OCI-LY7 (cell line): Measurements from ENCODE around the gene RCBTB2. TPM values are rescaled to one million over a fixed set of nuclear protein-coding genes. Genes with fewer than 3 reads are reported as not detected.
A peak's percentile ranks its signal among the peaks of the same experiment; 100 is the strongest.

Experiments
- BruUV-seq: library from RNA; stranded (reverse); fragments of 400-500 nt; replicated peaks from 2 replicates; lab custom pipeline; 2021; lab: Mats Ljungman, UMichigan
- CTCF ChIA-PET: fragments of 300-600 bp; sonication (Branson Sonifier 250); formaldehyde crosslinking; loops from one replicate; lab custom pipeline; 2022; ENCODE audit warnings: antibody characterized with exemption; ENCODE audit not compliant: unreplicated experiment; lab: Charles Lee
- POLR2A ChIA-PET: fragments of 300-600 bp; sonication (Branson Sonifier 250); formaldehyde crosslinking; loops from one replicate; lab custom pipeline; 2022; ENCODE audit warnings: antibody characterized with exemption; lab: Charles Lee
- DNase-seq: peaks from one replicate; pipeline ENCODE4 v3.0.0-alpha.2; 2015; ENCODE audit warnings: low spot score
- H2AFZ ChIP-seq: fragments of 200-600 bp; sonication (generic), shearing (Covaris generic); 2 replicates; pipeline ENCODE4 v1.6.1; 2014; ENCODE audit warnings: mild to moderate bottlenecking, antibody characterized with exemption, low read length, moderate library complexity
- H3K27ac ChIP-seq: fragments of 200-600 bp; sonication (generic); 2 replicates; pipeline ENCODE4 v1.5.1; 2014; ENCODE audit warnings: mixed run types, low read depth, mild to moderate bottlenecking, moderate library complexity, low read length, inconsistent platforms; ENCODE audit not compliant: poor library complexity, severe bottlenecking
- H3K36me3 ChIP-seq: fragments of 200-600 bp; sonication (generic); 2 replicates; pipeline ENCODE4 v1.6.1; 2014; ENCODE audit warnings: mild to moderate bottlenecking, antibody characterized with exemption, low read length, moderate library complexity, mixed read lengths; ENCODE audit not compliant: insufficient read depth
- H3K4me1 ChIP-seq: fragments of 200-600 bp; sonication (generic); 2 replicates; pipeline ENCODE4 v1.5.1; 2014; ENCODE audit warnings: mild to moderate bottlenecking, low read length; ENCODE audit not compliant: insufficient read depth, poor library complexity, severe bottlenecking
- H3K4me2 ChIP-seq: fragments of 200-600 bp; sonication (generic); 2 replicates; pipeline ENCODE4 v1.6.1; 2014; ENCODE audit warnings: mild to moderate bottlenecking, low read length
- H3K4me3 ChIP-seq: fragments of 200-600 bp; sonication (generic); 2 replicates; pipeline ENCODE4 v1.5.1; 2014; ENCODE audit warnings: mild to moderate bottlenecking, low read depth, low read length; ENCODE audit not compliant: poor library complexity, severe bottlenecking
- H3K79me2 ChIP-seq: fragments of 200-600 bp; sonication (generic); 2 replicates; pipeline ENCODE4 v1.6.1; 2016; ENCODE audit warnings: low read depth, mild to moderate bottlenecking, low read length, moderate library complexity, mixed read lengths; ENCODE audit not compliant: insufficient read depth
- H3K9me2 ChIP-seq: fragments of 200-600 bp; sonication (generic); 2 replicates; pipeline ENCODE4 v1.6.1; 2016; ENCODE audit warnings: mild to moderate bottlenecking, low read length, mixed read lengths; ENCODE audit not compliant: insufficient read depth
- H3K9me3 ChIP-seq: fragments of 200-600 bp; sonication (generic); 2 replicates; pipeline ENCODE4 v1.6.1; 2014; ENCODE audit warnings: mild to moderate bottlenecking, mixed run types, low read length, mixed read lengths
- H4K20me1 ChIP-seq: fragments of 200-600 bp; sonication (generic); 2 replicates; pipeline ENCODE4 v1.6.1; 2014; ENCODE audit warnings: mild to moderate bottlenecking, antibody characterized with exemption, low read length, moderate library complexity, mixed read lengths; ENCODE audit not compliant: insufficient read depth
- EZH2phosphoT487 ChIP-seq: fragments of 200-600 bp; sonication (generic); IDR thresholded peaks from 2 replicates; pipeline ENCODE4 v1.6.1; 2018; ENCODE audit warnings: low read depth, borderline replicate concordance, mild to moderate bottlenecking, mixed run types, antibody characterized with exemption, low read length, moderate library complexity, mixed read lengths
- intact Hi-C: fragments of 100-400 bp; cut with micrococcal nuclease; formaldehyde crosslinking; loops from one replicate; pipeline ENCODE4 v1.10.0; 2022; ENCODE audit not compliant: unreplicated experiment
- total RNA-seq, 2 experiments: library from RNA; depleted of rRNA in 1 of 2; stranded (reverse); fragments of >200 nt in 1 of 2; shearing (Covaris generic) in 1 of 2; gene quantifications; 2 replicates each; pipeline ENCODE4 v1.2.3, GENCODE V29; 2014 to 2022
- TF ChIP-seq, protein P1 (sequence below): fragments of 200-600 bp; sonication (generic); conservative IDR thresholded peaks from 2 replicates; pipeline ENCODE4 v1.5.1; 2014; ENCODE audit warnings: mild to moderate bottlenecking, antibody characterized with exemption, low read length, moderate library complexity, mixed read lengths

RCBTB2 gene
- total RNA-seq, 2 experiments from 2014 or later: 7.2 to 9.0 TPM

GRCh38 chr13:48491423-48492095 is 41.3 kb downstream of the RCBTB2 start:
- DNase-seq: no peak
- H3K4me1 ChIP-seq: peaks cover 51% of the 10 kb centered on the region
- intact Hi-C loops: loop anchor here (1.0 kb wide), 4 partner anchors 14 to 88 kb away; no protein-coding TSS in a partner anchor
- no peaks in the 10 kb centered on the region for H3K79me2 ChIP-seq
- H3K4me2 ChIP-seq: peak overlapping the region; percentile 86
- peaks cover 34% of the 10 kb centered on the region for H3K36me3 ChIP-seq
- H3K4me3 ChIP-seq: peak overlapping the region; percentile 61
- CTCF ChIA-PET: no interaction called here
- H2AFZ ChIP-seq: 0 out of 2 replicates have a peak overlapping the region, but pooled peaks have one; percentile 11
- BruUV-seq: TSS peak; percentile 50
- TF ChIP-seq, protein P1, sequence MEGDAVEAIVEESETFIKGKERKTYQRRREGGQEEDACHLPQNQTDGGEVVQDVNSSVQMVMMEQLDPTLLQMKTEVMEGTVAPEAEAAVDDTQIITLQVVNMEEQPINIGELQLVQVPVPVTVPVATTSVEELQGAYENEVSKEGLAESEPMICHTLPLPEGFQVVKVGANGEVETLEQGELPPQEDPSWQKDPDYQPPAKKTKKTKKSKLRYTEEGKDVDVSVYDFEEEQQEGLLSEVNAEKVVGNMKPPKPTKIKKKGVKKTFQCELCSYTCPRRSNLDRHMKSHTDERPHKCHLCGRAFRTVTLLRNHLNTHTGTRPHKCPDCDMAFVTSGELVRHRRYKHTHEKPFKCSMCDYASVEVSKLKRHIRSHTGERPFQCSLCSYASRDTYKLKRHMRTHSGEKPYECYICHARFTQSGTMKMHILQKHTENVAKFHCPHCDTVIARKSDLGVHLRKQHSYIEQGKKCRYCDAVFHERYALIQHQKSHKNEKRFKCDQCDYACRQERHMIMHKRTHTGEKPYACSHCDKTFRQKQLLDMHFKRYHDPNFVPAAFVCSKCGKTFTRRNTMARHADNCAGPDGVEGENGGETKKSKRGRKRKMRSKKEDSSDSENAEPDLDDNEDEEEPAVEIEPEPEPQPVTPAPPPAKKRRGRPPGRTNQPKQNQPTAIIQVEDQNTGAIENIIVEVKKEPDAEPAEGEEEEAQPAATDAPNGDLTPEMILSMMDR: no peak
- no peak for TF ChIP-seq EZH2phosphoT487
- peak overlapping the region; percentile 68 for H3K27ac ChIP-seq
- POLR2A ChIA-PET: interaction anchor here (1.1 to 1.2 kb wide), 5 partner anchors 13 to 41 kb away, joined by 3 to 5 read pairs (median 3); partner anchors contain the start of gene RCBTB2
- no peaks in the 10 kb centered on the region for H3K9me3 ChIP-seq
- no peaks in the 10 kb centered on the region for H3K9me2 ChIP-seq
- no peaks in the 10 kb centered on the region; the same call in 1 of the 2 replicates for H4K20me1 ChIP-seq

- intact Hi-C loops: no loop called here
- H3K36me3 ChIP-seq: peaks cover 41% of the 10 kb centered on the region
- H3K4me3 ChIP-seq: no peak overlapping the region
- POLR2A ChIA-PET: no interaction called here
- no peak overlapping the region for H3K27ac ChIP-seq
- TF ChIP-seq, protein P1: no peak
- TF ChIP-seq EZH2phosphoT487: no peak
- H4K20me1 ChIP-seq: no peaks in the 10 kb centered on the region; the same call in 1 of the 2 replicates
- BruUV-seq: no TSS peak
- H3K4me2 ChIP-seq: no peak overlapping the region
- CTCF ChIA-PET: no interaction called here
- H2AFZ ChIP-seq: no peak overlapping the region
- no peaks in the 10 kb centered on the region for H3K9me2 ChIP-seq
- no peaks in the 10 kb centered on the region for H3K79me2 ChIP-seq
- peaks cover 51% of the 10 kb centered on the region for H3K4me1 ChIP-seq
- H3K9me3 ChIP-seq: no peaks in the 10 kb centered on the region
- no peak for DNase-seq
These were observed 42.6 kb downstream of the RCBTB2 start for GRCh38 chr13:48490241-48490640.

GRCh38 chr13:48489666-48490065 is 43.2 kb downstream of the RCBTB2 start:
- Histone ChIP-seq H3K4me2 (0 out of 2 replicates have a peak overlapping the region, but pooled peaks have one; percentile 9), H3K4me1 (peaks cover 51% of the 10 kb centered on the region), H3K9me2 (no peaks in the 10 kb centered on the region), H3K36me3 (peaks cover 46% of the 10 kb centered on the region), H3K9me3 (no peaks in the 10 kb centered on the region), H3K27ac (no peak overlapping the region), H3K4me3 (no peak overlapping the region), H4K20me1 (no peaks in the 10 kb centered on the region; the same call in 1 of the 2 replicates), H2AFZ (no peak overlapping the region), H3K79me2 (no peaks in the 10 kb centered on the region)
- CTCF ChIA-PET: no interaction called here
- DNase-seq: no peak
- no TSS peak for BruUV-seq
- POLR2A ChIA-PET: interaction anchor here (0.6 to 1.5 kb wide), 2 partner anchors 39 to 93 kb away, joined by 3 to 7 read pairs; no protein-coding TSS in a partner anchor
- intact Hi-C loops: no loop called here
- TF ChIP-seq EZH2phosphoT487: no peak
- TF ChIP-seq, protein P1: no peak
